ENCODE data around the gene CT47A1. TPM values are rescaled to one million over a fixed set of nuclear protein-coding genes. Genes with fewer than 3 reads are reported as not detected.

Gene CT47A1
- not detected in 5 replicates for total RNA-seq (2022; extraction: Qiagen RNA extraction)

GRCh38 chrX:120985660-120986059 lies at the start of gene CT47A1:
TSS of gene CT47A1 (minus strand) at chrX:120985760. CDS start at chrX:120985529, 231 bp downstream.

GRCh38 chrX:120956500-120956899 lies 29.1 kb downstream of the CT47A1 start, which contains the start of gene CT47A7:
TSS of gene CT47A7 (minus strand) at chrX:120956600. CDS start at chrX:120956345, 255 bp downstream.

Other genes with a start within 250 kb of the CT47A1 start
- not detected in 5 replicates for gene CT47B1, start 109.9 kb downstream of the CT47A1 start, total RNA-seq (2022; extraction: Qiagen RNA extraction)
- not detected in 5 replicates for gene CT47A11, start 48.6 kb downstream of the CT47A1 start, total RNA-seq (2022; extraction: Qiagen RNA extraction)
- gene CT47A10, start 43.7 kb downstream of the CT47A1 start, total RNA-seq (2022; extraction: Qiagen RNA extraction): not detected in 5 replicates
- gene CT47A9, start 38.9 kb downstream of the CT47A1 start, total RNA-seq (2022; extraction: Qiagen RNA extraction): not detected in 5 replicates
- gene CT47A8, start 34.0 kb downstream of the CT47A1 start, total RNA-seq (2022; extraction: Qiagen RNA extraction): not detected in 5 replicates
- not detected in 5 replicates for gene CT47A7, start 29.2 kb downstream of the CT47A1 start, total RNA-seq (2022; extraction: Qiagen RNA extraction)
- not detected in 5 replicates for gene CT47A6, start 24.3 kb downstream of the CT47A1 start, total RNA-seq (2022; extraction: Qiagen RNA extraction)
- not detected in 5 replicates for gene CT47A5, start 19.4 kb downstream of the CT47A1 start, total RNA-seq (2022; extraction: Qiagen RNA extraction)
- gene CT47A4, start 14.6 kb downstream of the CT47A1 start, total RNA-seq (2022; extraction: Qiagen RNA extraction): not detected in 5 replicates
- gene CT47A3, start 9.7 kb downstream of the CT47A1 start, total RNA-seq (2022; extraction: Qiagen RNA extraction): not detected in 5 replicates
- not detected in 5 replicates for gene CT47A2, start 4.8 kb downstream of the CT47A1 start, total RNA-seq (2022; extraction: Qiagen RNA extraction)
- 2.0 to 2.4 TPM (median 2.3 TPM) in 5 replicates for gene GLUD2, start 61.9 kb upstream of the CT47A1 start, total RNA-seq (2022; extraction: Qiagen RNA extraction)